Measurements from ENCODE around the gene CAPN10. TPM values are rescaled to one million over a fixed set of nuclear protein-coding genes. Genes with fewer than 3 reads are reported as not detected.
"Not testable (repeated sequence)": the region's sequence is repeated elsewhere in the genome, so short reads cannot be mapped to it uniquely, and the experiment has no call there.

CAPN10 gene, protein sequence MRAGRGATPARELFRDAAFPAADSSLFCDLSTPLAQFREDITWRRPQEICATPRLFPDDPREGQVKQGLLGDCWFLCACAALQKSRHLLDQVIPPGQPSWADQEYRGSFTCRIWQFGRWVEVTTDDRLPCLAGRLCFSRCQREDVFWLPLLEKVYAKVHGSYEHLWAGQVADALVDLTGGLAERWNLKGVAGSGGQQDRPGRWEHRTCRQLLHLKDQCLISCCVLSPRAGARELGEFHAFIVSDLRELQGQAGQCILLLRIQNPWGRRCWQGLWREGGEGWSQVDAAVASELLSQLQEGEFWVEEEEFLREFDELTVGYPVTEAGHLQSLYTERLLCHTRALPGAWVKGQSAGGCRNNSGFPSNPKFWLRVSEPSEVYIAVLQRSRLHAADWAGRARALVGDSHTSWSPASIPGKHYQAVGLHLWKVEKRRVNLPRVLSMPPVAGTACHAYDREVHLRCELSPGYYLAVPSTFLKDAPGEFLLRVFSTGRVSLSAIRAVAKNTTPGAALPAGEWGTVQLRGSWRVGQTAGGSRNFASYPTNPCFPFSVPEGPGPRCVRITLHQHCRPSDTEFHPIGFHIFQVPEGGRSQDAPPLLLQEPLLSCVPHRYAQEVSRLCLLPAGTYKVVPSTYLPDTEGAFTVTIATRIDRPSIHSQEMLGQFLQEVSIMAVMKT
- 23.3 and 32.1 TPM in 2 replicates for total RNA-seq

DNA sequence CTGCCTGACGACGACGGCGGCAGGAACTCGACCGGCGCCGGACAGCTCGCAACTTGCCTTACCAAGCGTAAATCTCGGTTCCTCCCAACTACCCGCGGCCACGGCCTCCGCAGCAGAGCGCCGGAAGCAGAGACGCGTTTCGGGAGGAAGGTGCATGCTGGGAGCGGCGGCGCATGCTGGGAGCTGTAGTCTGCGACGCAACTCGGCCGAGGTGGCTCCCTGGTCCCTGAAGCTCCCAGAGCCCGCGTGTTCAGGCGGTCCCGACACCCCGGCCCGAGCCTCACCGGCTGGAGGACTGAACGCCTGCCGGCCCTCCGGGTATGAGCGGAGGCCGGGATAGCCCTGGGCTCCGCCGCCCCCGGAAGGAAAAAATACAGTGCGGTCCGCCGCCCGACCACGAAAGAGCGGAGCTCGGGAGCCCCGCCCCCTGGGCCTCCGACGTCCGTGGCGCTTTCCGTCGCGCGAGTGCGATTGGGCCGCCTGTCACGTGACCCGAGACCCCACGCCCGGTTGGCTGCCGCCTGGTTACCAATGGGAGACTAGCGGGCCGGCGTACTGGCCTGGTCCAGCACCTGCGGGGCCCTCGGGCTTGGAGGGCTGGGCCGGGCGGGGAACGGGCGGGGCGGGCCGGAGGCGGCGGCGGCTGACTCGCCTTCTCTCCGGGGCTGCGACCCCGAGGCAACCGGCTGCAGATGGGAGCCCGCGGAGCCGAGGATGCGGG lies at the start of gene CAPN10:
TSS of gene CAPN10 (plus strand) at position 537 of the 721 bp plus-strand sequence. CDS start at position 715, 178 bp downstream.
- DNase-seq (ENCODE audit: extremely low read depth, low read depth, low spot score): no peak

DNA sequence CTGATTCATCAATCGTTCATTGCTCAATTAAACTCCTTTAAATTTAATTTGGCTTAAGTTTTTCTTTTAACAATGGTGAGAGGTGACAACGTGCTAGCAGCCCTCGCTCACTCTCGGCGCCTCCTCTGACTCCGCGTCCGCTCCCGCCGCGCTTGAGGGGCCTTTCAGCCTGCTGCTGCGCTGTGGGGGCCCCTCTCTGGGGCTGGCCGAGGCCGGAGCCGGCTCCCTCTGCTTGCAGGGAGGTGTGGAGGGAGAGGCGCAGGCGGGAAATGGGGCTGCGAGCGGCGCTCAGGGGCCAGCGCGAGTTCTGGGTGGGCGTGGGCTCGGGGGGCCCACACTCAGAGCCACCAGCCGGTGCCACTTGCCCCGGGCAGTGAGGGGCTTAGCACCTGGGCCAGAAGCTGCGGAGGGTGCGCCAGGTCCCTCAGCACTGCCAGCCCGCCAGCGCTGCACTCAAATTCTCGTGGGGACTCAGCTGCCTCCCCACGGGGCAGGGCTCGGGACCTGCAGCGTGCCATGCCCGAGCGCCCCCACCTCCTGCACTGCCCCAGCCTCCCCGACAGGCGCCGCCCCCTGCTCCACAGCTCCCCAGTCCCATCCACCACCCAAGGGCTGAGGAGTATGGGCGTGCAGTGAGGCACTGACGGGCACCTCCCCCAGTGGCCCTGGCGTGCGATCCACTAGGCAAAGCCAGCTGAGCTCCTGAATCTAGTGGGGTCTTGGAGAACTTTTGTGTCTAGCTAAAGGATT lies 48.3 kb upstream of the CAPN10 start:
- DNase-seq (ENCODE audit: extremely low read depth, low read depth, low spot score): no peak

DNA sequence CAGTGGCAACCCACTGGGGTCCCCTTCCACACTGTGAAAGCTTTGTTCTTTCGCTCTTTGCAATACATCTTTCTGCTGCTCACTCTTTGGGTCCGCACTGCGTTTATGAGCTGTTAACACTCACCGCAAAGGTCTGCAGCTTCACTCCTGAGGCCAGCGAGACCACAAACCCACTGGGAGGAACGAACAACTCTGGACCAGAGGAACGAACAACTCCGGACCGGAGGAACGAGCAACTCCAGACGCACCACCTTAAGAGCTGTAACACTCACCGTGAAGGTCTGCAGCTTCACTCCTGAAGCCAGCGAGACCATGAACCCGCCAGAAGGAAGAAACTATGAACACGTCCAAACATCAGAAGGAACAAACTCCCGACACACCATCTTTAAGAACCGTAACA lies 47.4 kb upstream of the CAPN10 start:
- not testable (repeated sequence) for DNase-seq (ENCODE audit: extremely low read depth, low read depth, low spot score)

DNA sequence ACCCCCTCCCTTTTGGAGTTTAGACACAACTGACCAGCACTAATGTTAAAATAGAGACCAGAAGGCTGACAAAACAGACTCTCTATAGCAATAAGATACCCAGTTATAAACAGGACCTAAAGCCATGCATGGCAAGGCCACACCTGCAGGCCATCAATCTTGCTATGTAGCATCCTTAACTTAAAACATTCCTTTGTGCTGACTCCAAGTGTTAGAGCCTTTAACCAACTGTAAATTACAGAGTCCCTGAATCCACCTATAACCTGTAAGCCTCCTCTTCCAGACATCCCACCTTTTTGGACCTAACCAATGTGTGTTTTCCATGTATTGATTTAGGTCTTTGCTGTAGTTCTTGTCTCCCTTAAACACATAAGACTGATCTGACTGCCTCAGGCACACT lies 46.6 kb upstream of the CAPN10 start:
- no peak for DNase-seq (ENCODE audit: extremely low read depth, low read depth, low spot score)

DNA sequence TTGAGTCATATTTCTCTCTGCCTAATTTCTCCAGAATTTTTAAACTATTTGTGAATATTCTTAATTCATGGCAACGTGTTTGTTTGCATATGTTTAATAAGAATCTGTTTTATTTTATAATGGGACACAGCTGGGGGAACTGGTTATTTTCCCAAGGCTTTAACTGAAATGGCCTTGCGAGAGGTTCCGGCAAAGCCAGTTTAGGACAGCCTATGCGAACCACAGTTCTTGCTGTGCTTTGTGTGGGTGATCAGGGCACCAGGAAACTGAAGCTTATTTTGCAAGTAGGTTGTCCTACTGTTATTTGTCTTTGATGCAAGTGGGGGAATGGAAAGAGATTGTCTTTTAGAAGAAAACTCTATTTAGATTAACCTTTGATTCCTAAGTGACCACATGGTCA lies 35.2 kb upstream of the CAPN10 start:
- DNase-seq (ENCODE audit: extremely low read depth, low read depth, low spot score): no peak

DNA sequence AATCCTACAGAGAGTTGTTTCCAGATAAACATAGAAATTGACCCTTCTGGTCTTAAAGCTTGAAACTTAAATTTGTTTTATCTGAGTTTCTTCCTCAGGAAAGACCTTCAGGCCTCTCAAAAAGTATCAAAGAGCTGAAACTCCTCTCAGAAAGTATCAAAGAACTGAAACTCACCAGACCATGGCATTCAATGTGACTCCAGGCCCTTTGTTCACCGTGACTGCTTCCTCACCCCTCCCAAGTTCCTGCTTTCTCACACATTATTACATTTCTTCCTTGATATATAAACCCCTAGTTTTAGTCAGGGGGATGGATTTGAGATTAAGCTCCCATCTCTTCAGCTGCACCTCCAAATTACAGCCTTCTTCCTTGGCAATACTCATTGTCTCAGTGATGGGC lies 34.7 kb upstream of the CAPN10 start:
- no peak for DNase-seq (ENCODE audit: extremely low read depth, low read depth, low spot score)

DNA sequence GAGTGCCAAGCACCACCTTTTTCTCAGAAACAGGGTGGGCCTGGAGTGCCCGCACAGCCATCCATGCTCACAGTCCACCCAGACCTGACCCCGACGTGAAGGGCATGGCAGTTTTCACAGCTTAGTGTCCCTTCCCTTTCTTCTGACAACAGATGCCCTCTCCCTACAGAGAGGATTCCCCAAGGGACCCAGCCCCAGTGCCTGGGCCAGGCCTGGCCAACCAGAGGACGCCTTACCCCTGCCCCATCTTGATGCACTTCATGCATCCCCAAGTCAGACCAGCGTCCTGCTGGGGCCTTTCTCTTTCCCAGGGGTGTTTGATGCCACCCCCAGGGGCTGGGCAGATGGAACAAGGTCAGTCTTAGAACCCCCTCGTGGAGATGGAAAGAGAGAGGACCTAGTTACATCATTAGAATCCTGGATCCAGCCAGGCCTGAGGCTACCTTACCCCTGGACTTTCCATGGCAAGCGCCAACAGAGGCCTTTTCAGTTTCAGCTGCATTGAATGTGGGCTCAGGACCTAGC lies 32.5 kb upstream of the CAPN10 start:
- DNase-seq (ENCODE audit: extremely low read depth, low read depth, low spot score): no peak

DNA sequence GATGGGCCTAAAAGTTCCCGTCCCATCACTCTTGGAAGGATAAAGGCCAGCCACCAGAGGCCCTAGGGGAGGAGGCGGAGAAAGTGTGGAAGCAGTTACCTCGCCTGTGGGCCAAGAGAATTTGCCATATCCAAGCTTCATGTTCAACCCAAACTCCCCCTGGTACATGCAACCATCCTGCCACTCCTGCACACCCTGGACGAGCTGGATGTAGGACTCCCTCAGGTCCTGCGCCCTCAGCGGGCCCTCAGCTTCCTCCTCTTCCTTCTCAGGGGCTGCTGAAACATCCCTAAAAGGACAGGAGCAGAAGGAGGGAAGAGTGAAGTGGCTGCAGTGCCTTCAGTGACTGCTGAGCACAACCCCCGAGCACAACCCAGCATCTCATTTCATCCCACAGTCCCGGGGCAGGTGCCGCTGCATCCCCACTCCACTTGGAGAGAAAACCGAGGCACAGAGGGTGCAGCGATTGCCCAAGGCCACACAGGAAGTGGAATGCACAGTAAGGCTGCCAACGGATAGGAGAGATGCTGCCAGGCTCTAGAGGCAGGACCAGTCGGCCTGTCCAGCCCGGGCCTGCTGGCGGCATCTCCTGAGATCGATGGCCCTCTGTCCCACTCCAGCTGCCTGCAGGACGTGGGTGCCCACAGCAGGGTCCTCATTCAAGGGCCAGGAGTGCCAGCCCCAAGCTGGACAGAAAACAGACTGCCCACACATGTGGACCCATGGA lies 31.6 kb upstream of the CAPN10 start:
- no peak for DNase-seq (ENCODE audit: extremely low read depth, low read depth, low spot score)

DNA sequence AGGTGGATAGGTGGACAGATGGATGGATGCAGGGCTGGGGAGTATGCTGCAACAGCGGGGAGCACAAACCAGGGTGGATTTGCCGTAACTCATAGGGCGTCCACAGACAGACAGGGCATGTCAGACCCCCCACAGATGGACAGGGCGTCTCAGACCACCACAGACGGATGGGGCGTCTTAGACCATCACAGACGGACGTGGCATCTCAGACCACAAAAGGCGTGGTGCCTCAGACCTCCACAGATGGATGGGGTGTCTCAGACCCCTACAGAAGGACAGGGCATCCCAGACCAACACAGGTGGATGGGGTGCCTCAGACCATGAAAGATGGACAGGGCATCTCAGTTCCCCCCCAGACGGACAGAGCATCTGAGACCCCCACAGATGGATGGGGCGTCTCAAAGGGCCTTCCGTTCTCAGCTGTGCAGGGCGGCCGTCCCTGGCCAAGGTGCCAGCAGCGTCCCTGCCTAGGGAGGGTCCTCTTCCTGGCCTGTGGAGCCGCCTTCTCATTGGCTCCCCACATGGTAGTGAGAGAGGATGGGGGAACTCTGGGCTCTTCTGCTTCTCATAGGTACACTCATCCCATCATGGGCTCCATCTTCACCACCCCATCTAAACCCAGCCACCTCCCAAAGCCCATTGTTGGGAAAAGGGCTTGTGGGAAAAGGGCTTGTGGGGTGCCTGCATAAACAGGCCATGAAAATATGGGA lies 30.8 kb upstream of the CAPN10 start:
- DNase-seq (ENCODE audit: extremely low read depth, low read depth, low spot score): no peak

DNA sequence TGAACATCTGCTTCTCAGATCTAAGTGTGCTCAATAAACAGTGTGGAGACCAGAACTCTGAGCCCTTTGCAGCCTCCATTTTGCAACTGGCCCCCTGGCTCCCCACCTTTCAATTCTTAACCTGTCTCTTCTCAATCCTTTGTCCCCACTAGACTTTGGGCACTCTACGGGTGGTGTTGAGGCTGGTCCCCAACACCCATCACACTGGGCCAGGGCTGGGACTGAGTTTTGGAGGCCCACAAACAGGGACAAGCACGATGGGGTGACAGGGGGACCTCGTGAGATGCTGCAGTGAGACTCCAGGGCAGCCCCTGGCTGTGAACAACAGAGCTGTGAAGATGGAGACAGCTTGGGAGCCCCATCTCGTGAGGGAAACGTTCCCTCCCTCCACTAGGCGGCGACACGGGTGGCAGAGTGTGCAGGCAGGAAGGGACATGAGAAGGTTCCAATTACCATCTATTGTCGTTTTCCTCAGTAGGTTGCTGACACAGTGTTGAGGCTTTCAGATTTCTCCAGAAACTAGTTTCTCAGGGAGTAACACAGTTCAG lies 29.9 kb upstream of the CAPN10 start:
- DNase-seq (ENCODE audit: extremely low read depth, low read depth, low spot score): no peak

DNA sequence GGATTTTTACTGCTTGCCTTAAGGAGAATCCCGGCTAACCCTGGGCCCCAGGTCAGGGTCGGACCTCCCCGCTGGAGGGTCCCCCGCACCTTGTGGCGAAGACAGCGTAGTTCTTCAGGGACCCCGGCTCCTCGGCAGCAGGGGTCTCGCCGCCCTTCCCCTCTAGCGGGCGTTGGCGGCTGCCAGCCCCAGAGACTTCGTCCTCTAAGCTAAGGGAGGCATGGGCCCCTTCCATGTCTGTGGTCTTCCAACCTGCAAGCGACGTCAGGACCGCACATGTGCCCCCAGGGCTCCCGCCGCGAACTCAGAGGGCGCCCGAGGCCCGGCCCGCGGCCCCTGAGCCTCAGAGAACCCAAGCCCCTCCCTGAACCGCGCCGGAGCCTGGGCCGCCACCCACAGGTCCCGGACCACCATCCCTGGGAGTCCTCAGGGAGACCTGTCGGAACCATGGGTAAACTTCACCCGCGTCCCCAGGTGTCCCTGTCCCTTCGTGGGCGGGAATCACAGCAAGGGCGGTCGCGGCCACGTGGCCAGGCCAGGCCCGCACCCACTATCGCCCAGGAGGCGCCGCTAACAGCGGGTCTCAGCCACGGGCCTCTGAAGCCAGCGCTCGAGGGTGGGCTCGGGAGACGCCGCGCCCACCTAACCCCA lies 29.3 kb upstream of the CAPN10 start:
- DNase-seq (ENCODE audit: extremely low read depth, low read depth, low spot score): no peak

DNA sequence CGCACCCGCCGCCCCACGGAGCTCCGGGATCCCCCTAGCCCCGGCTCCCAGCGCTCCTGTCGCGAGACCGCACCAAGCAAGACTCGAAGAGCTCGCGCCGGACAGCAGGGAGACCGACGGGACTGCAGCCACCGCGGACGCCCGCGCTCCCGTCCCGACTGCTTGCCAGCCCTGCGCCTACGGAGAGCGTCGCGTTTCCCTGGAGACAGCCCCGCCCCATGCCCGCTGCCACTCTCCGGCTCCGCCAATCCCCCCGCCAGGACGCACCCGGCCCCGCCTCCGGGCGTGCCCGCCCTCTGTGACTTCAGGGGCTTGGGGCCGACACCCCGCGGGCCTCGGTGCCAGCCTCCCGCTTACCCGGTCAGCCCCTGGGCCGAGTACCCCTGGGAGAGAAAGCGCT lies 28.7 kb upstream of the CAPN10 start, which contains the start of gene ANKMY1:
TSS of gene ANKMY1 (minus strand) at position 181 of the 400 bp plus-strand sequence. CDS start 653 bp downstream, outside the sequence.
- DNase-seq (ENCODE audit: extremely low read depth, low read depth, low spot score): no peak

DNA sequence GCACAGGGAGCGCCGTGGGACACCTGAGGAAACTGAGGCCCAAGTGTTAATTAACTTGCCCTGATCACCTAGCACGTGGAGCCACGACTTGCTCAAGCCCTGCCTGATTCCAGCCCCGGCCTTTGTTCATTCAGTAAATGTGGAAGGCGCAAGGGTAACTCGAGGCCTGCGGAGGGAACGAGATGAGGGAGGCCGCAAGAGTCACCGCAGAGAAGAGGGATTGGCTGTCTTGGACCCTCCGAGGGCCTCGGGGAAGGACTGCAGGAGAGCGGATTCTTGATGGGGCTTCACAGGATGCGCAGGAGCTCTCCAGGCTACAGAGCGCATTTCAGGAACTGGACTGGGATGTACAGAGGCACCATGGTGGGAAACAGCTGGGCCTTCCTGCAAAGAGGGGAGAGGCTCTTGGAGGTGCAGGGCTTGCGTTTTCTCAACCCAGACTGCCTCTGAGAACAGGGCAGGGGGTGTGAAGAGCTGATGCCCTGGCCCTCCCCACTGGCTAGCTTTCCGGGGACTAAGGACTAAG lies 28.2 kb upstream of the CAPN10 start:
- no peak for DNase-seq (ENCODE audit: extremely low read depth, low read depth, low spot score)

DNA sequence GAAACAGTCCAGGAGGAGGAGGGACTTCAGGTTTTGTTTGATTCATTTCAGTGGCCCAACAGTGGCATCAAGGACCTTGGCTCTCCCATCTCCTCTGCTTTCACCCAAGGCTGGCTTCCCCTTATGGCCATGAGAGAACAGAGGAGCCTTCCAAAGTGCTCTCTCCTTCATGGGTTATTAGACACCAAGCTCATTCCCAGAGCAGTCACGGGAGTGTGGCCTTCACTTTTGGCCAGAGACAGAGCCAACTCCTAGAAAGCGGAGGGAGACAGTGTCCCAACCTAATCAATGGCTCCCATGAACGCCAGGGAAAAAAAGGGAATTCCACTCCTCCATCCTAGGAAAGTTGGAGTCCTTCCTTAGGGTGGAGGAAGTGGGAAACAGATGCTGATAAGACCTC lies 27.2 kb upstream of the CAPN10 start:
- DNase-seq (ENCODE audit: extremely low read depth, low read depth, low spot score): no peak

DNA sequence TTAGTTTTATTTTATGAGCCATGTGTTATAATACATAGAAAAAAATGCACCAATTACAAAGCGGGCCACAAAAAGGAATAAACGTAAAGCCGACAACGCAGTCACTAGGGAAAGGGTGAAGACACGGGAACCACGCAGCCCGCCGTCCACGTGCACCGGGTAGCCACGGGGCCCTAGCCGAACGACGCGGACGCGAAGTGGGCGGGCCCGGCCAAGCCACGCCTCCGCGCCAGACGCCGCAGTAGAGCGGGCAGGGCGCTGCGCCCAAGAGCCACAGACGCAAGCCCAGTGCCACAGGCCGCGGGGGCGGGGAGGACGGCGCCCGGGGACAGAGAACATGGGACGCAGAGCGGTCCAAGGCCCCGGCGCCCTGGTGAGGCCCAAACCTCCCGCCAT lies 26.5 kb upstream of the CAPN10 start, which contains the start of gene DUSP28:
TSS of gene DUSP28 (plus strand) at position 274 of the 396 bp plus-strand sequence. CDS start 328 bp downstream, outside the sequence.
- no peak for DNase-seq (ENCODE audit: extremely low read depth, low read depth, low spot score)

DNA sequence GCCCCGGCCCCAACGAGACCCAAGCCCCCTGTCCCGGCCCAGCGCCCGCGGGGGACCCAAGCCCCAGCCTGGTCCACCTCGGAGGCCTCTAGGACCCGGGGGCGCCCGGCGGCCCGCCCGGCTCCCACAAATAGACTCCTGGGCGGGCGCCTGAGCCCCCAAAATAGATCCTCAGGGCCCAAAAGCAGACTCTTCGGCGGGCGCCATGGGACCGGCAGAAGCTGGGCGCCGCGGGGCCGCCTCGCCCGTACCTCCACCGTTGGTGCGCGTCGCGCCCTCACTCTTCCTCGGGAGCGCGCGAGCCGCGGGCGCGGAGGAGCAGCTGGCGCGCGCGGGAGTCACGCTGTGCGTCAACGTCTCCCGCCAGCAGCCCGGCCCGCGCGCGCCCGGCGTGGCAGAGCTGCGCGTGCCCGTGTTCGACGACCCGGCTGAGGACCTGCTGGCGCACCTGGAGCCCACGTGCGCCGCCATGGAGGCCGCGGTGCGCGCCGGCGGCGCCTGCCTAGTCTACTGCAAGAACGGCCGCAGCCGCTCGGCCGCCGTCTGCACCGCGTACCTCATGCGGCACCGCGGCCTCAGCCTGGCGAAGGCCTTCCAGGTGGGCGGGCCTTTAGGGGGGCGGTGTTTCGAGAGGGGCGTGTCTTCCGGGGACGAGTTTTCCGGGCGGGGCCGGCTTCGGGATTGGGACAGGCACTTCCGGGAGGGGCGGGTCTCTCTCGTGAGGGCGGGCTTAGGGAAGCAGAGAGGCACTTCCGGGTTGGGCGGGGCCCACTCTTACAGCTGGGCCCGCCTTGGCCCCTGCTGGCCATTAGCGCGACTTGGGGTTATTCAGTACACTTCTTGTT lies 25.8 kb upstream of the CAPN10 start:
- peak; percentile 75 for DNase-seq (ENCODE audit: extremely low read depth, low read depth, low spot score)

DNA sequence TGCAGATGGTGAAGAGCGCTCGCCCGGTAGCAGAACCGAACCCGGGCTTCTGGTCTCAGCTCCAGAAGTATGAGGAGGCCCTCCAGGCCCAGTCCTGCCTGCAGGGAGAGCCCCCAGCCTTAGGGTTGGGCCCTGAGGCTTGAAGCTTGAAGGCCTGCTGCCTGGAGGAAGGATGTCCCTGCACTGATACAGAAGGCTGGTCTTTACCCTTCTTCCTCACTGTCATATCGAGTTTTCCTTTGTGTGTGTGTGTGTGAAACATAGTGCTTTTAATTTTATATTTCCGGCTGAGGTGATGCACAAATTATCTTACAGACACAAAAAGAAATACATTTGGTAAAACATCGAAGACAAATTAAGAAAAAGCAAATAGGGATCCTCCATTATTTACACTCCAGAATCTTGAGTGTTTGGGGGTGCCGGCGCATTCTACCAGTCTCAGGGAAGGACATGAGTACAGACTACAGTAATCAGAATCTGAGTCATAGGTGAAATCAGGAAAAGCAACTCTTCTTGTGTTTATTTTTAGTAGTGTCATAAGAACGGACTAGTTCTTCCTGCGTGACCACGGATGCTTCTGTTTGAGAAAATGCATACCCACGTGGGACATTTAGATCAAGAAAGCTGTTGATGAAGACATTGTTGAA lies 25.1 kb upstream of the CAPN10 start:
- DNase-seq (ENCODE audit: extremely low read depth, low read depth, low spot score): no peak
